Neural crest cell (in vitro differentiated cells): ENCODE results near the gene LGALS13. TPM values are rescaled to one million over a fixed set of nuclear protein-coding genes. Genes with fewer than 3 reads are reported as not detected.

Source experiments
- DNase-seq: peaks from one replicate; pipeline ENCODE4 v3.0.0; 2021; ENCODE audit warnings: low read depth, mixed read lengths, low spot score
- H3K27ac Mint-ChIP-seq: one replicate; pipeline ENCODE4 v1.8.0; 2021; ENCODE audit warnings: mild to moderate bottlenecking, mixed read lengths; ENCODE audit not compliant: unreplicated experiment
- H3K27me3 Mint-ChIP-seq: 2 replicates; pipeline ENCODE4 v1.8.0; 2021; ENCODE audit warnings: low read depth, mild to moderate bottlenecking, mixed read lengths
- H3K36me3 Mint-ChIP-seq: 2 replicates; pipeline ENCODE4 v1.8.0; 2021; ENCODE audit warnings: low read depth, mild to moderate bottlenecking, mixed read lengths
- H3K4me1 Mint-ChIP-seq: 2 replicates; pipeline ENCODE4 v1.8.0; 2021; ENCODE audit warnings: mixed read lengths
- H3K4me3 Mint-ChIP-seq: one replicate; pipeline ENCODE4 v1.8.0; 2021; ENCODE audit warnings: mild to moderate bottlenecking, mixed read lengths
- H3K9me3 Mint-ChIP-seq: 2 replicates; pipeline ENCODE4 v1.8.0; 2021; ENCODE audit warnings: mixed read lengths
- CTCF ChIP-seq: fragments of 200-600 bp; sonication (generic); conservative IDR thresholded peaks from 2 replicates; pipeline ENCODE4 v1.5.0; 2021; ENCODE audit warnings: antibody characterized with exemption, mild to moderate bottlenecking
- total RNA-seq: library from RNA; stranded (reverse); gene quantifications from 2 replicates; pipeline ENCODE4 v1.2.1, GENCODE V29; 2021

The LGALS13 gene
- total RNA-seq, 1 donor from 2014 or later, result not detected

GRCh38 chr19:39582891-39583625, 19.3 kb upstream of the LGALS13 start:
- Mint-ChIP-seq H3K4me3 (no peak overlapping the region), H3K4me1 (no peaks in the 10 kb centered on the region), H3K27me3 (peaks cover 63% of the 10 kb centered on the region), H3K36me3 (no peaks in the 10 kb centered on the region), H3K27ac (no peak overlapping the region), H3K9me3 (peaks cover 3% of the 10 kb centered on the region)
- no peak for TF ChIP-seq CTCF
- DNase-seq, result no peak

GRCh38 chr19:39587496-39587895, 14.8 kb upstream of the LGALS13 start:
- no peak for DNase-seq
- Mint-ChIP-seq H3K4me1 (no peaks in the 10 kb centered on the region), H3K27me3 (peaks cover 76% of the 10 kb centered on the region), H3K36me3 (no peaks in the 10 kb centered on the region), H3K9me3 (no peaks in the 10 kb centered on the region), H3K4me3 (no peak overlapping the region), H3K27ac (no peak overlapping the region)
- TF ChIP-seq CTCF, result no peak

- Mint-ChIP-seq H3K36me3 (no peaks in the 10 kb centered on the region), H3K4me3 (no peak overlapping the region), H3K4me1 (no peaks in the 10 kb centered on the region), H3K27me3 (peaks cover 82% of the 10 kb centered on the region), H3K9me3 (no peaks in the 10 kb centered on the region), H3K27ac (no peak overlapping the region)
- no peak for DNase-seq
- no peak for TF ChIP-seq CTCF
These were observed 14.3 kb upstream of the LGALS13 start for GRCh38 chr19:39588066-39588465.

GRCh38 chr19:39590265-39590664, 12.1 kb upstream of the LGALS13 start:
- H3K4me1 Mint-ChIP-seq, result no peaks in the 10 kb centered on the region
- peaks cover 90% of the 10 kb centered on the region for H3K27me3 Mint-ChIP-seq

GRCh38 chr19:39592381-39592780, 9.9 kb upstream of the LGALS13 start:
- H3K4me1 Mint-ChIP-seq, result no peaks in the 10 kb centered on the region
- H3K9me3 Mint-ChIP-seq, result no peaks in the 10 kb centered on the region

More at GRCh38 chr19:39590265-39590664, 12.1 kb upstream of the LGALS13 start:
- no peak overlapping the region for H3K4me3 Mint-ChIP-seq
- no peaks in the 10 kb centered on the region for H3K36me3 Mint-ChIP-seq
- no peaks in the 10 kb centered on the region for H3K9me3 Mint-ChIP-seq
- DNase-seq, result peak; percentile 3
- no peak for TF ChIP-seq CTCF
- no peak overlapping the region for H3K27ac Mint-ChIP-seq

More at GRCh38 chr19:39592381-39592780, 9.9 kb upstream of the LGALS13 start:
- no peak overlapping the region for H3K27ac Mint-ChIP-seq
- DNase-seq, result no peak
- peaks cover 95% of the 10 kb centered on the region for H3K27me3 Mint-ChIP-seq
- H3K4me3 Mint-ChIP-seq, result no peak overlapping the region
- no peak for TF ChIP-seq CTCF
- H3K36me3 Mint-ChIP-seq, result no peaks in the 10 kb centered on the region
